HG02884 (cell line): ENCODE measurements around the gene STAT1.
"Not testable (repeated sequence)": the region's sequence is repeated elsewhere in the genome, so short reads cannot be mapped to it uniquely, and the experiment has no call there.

Experiments used
- ATAC-seq: cut with Tn5 transposase; IDR thresholded peaks from one replicate; pipeline ENCODE4 v1.9.1; 2021; ENCODE audit warnings: mild to moderate bottlenecking, moderate library complexity; ENCODE audit not compliant: unreplicated experiment

STAT1 gene

GRCh38 chr2:190965580-190966222 is 48.3 kb downstream of the STAT1 start:
- no peak for ATAC-seq

DNA sequence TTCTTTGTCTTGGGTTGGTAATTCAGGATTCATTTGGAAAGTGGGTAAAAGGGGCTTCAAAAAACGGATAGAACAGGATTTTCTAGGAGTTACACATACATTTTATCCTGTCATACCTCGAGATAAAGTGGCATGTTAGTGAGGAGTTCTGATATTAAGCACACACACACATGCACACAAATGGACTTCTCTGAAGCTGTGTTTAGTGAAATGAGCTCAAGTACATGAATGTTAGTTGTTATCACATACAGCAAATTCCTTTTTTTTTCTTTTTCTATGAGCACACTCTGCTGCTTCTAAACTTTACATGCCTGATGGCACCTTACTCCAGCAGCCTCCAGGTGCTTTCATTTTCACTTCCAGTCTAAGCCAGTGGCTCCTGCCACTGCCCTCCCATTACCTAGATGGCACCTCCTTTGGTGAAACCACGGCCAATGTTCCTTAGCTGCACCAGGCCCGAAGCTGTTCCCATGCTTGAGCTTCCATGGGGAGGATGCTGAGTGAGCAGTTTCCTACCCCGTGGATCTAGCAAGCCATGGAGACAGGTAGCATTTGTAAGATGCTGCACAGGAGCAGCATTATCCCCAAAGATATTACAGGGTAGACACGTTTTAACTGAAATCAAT is 49.7 kb downstream of the STAT1 start:
- ATAC-seq: no peak

- ATAC-seq: no peak
Measured at GRCh38 chr2:190963088-190963487, 50.9 kb downstream of the STAT1 start.

- no peak for ATAC-seq
Measured at GRCh38 chr2:190961918-190962487, 52.0 kb downstream of the STAT1 start.

GRCh38 chr2:190961117-190961516 is 52.9 kb downstream of the STAT1 start:
- not testable (repeated sequence) for ATAC-seq

GRCh38 chr2:190959911-190960788 is 53.8 kb downstream of the STAT1 start:
- ATAC-seq: no peak

- no peak for ATAC-seq
Measured at GRCh38 chr2:190953257-190953656, 60.7 kb downstream of the STAT1 start.

- ATAC-seq: no peak
Measured at GRCh38 chr2:190950566-190950991, 63.4 kb downstream of the STAT1 start.

GRCh38 chr2:190948671-190949070 is 65.3 kb downstream of the STAT1 start:
- no peak for ATAC-seq

DNA sequence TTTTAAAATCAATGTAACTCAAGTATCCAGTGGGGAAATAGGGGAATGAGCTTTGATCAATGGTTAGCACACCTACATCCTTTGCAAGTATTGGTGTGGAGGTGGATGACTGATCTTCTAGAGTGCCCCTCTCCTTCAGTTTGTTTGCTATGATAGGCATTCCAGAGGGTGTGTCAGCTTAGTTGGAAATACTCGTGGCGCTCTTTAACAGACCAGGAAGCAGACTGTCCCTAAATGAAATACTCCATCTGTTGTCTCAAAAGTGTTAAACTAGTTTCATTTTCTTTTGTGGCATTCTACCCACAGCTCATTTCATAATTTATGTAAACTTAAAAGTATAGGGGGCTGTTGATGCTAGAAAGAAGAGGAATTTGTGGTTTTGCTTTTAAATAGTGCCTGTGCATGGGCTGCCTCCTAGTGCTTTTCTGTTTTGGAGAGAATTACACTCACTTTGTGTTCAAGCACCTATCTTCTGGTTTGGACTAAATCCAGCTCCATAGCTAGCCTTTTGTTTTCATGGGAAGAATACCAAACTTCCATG is 66.2 kb downstream of the STAT1 start:
- ATAC-seq: peak; percentile 65

DNA sequence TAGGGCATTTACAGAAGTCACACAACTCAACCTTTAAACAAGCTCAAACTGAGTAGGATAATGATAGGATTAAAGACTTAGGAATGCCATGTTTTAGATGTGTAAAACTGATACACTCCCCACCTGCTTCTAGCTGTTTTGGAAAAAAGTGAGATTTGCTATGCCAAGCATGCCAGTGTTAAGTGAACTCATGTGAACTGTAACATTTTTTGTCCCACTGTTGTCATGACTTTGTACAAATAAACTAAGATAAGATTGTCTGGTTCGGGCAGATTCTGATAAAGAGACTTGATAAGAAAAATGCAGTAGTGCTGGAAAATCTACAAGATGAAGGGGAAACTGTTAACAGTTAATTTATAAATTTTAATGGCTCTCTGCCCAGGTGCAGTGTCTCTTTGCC is 66.8 kb downstream of the STAT1 start:
- ATAC-seq: no peak

DNA sequence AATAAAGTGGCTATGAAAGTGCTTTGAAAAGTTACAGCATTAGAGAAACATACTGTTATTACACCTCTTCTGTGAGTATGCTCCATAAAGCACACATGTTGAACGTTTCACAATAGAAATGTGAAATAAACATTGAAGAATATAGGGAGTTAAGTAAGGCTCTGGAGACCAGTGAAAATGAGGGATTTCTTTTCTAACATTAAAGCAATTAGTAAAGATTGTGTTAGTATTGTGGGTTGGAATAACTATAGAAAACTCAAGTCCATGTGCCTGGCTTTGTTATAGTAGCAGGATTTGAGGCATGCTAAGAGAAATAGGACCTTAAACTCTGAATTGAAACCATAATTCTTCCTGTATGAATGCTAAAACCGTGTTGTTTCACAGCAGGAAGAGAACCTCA is 70.3 kb downstream of the STAT1 start:
- no peak for ATAC-seq

DNA sequence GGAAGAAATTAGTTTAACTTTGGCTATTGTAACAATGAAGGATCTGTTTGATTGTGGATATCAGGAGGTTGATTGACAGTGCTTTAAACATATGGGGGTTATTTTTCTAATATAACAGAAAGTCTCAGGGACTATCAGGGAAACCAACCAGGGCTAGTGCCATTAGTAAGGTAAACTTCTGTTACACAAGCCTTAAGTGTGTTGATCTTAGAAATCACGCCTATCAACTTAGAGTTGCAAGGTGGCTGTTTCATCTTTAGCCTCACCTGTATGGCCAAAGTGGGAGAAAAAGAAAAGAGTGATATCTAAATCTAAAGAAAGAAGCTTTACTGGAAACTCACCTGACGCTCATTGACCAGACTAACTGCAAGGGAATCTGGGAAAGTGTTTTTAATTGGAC is 71.3 kb downstream of the STAT1 start:
- no peak for ATAC-seq

DNA sequence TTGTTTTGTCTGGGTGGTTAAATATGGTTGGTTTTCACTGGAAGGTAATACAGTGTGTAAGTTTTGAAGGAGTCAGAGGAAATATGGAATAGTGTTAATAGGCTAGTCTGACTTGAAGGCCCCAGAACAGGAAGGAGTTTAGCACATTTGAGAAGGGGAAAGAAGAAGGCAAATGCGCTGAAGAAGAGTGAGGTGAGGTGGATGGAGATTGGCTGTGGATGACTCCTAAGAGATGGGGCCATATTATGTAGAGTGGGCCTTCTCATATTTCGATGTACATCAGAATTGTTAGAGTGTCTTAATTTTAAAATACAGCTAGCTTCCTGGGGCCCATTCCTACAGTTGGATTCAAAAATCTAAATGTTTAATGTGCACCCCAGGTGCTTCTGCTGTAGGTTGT is 72.4 kb downstream of the STAT1 start:
- ATAC-seq: no peak

DNA sequence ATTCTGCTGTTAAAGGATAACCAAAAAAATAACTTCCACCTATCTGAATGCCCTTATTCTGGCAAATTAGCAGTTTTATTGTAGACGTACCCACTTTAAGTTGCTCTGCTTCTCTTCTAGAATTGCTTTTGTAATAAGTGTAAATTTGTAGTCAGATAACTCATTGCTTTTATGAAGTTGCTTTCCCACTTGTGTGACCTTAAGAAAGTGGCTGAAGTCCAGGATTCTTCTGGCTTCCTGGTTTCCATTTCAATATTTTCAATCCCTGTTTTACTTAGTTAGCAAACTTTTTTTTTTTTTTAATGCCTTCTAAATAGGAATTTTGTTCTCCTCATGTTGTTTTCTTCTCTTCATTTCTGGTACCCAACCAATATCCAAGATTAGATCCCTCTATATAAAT is 73.5 kb downstream of the STAT1 start:
- ATAC-seq: no peak

DNA sequence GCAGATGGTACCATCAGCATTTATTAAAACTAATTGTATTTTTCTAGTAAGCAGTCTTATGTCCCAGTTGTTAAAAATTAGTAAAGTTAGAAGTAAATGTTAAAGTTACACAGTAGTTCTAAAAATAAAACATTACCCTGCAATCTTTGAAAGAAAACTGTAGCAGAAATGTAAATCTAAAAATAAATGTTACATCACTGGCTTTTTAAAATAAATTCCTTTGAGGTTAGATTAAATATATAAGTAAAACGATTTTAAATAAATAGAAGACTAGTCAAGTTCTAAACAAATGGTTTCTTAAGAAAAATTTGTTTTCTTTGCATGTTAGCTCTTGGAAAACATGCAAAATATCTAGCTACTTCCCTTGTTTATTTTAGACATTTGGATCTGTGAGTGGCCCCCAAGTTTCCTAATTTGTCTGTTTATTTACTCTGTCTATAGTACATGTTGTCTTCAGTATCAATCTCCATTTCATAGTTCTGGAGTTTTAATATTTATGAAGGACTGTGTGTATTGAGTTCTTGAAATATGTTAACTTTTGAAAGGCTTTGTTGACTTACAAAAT is 75.1 kb downstream of the STAT1 start:
- ATAC-seq: no peak

DNA sequence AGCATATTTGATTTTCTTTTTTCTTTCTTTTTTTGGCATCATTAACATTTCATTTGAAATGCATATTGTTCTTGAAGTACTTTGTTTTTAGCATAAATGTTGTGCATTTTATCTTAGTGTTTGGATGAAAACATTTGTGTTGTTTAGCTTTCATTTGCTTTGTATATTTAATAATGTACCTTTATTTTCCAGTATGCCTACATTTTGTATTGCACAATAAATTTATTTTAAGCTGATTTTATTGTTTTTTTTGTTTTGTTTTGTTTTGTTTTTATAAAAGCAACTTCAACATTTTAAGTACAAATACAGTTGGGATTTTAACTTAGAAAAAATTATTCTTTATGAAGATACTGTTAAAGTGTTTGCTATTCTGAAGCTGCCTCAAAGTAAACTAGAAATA is 78.9 kb downstream of the STAT1 start:
- ATAC-seq: no peak

DNA sequence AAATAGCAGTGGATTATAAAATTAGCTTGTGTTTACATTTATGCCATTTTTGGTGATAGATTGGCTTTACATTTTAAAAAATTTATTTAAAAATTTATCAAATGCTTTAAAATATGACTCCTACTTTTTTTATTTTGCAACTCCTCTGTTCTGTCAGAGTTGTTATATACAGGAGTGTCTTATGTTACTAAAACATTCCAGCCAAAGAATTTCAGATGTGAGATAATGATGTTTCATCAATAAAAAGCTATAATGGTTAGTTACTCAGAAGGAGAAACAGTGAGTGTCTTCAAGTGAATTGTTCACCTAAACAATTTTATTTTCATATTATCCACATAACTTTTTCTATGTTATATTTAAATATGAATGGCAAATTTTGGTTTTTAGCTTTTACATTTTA is 80.6 kb downstream of the STAT1 start:
- ATAC-seq: no peak

DNA sequence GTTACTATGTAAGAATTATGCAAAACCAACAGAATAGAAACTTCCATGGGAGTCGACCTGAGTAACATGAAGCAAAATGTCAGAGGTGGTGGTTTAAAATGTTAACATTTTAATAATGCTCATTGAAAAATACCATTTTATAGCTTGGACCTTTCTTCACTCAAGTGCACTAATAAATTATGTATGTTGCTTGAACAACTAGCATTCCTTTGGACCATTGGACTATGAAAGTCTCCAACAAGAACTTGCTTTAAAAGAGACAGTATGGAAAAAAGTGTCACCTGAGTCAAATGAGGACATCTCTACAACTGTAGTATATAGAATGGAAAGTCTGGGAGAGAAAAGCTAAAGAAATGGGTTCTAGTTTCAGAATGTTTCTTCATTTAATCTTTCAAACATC is 81.5 kb downstream of the STAT1 start:
- ATAC-seq: no peak

GRCh38 chr2:190930411-190930810 is 83.6 kb downstream of the STAT1 start:
- ATAC-seq: no peak

GRCh38 chr2:190929919-190930318 is 84.1 kb downstream of the STAT1 start:
- ATAC-seq: no peak
